GM21529 (cell line): ENCODE measurements around the gene PSMB8.
"Not testable (repeated sequence)": the region's sequence is repeated elsewhere in the genome, so short reads cannot be mapped to it uniquely, and the experiment has no call there.

ENCODE experiments used
- ATAC-seq: cut with Tn5 transposase; IDR thresholded peaks from one replicate; pipeline ENCODE4 v1.9.1; 2021; ENCODE audit not compliant: unreplicated experiment

Gene PSMB8

GRCh38 chr6:32838114-32838958 lies 5.5 kb downstream of the PSMB8 start, which contains the start of gene TAP2:
Gene TAP2 (minus strand): TSS chr6:32838739. CDS start chr6:32838233, 506 bp downstream.
- ATAC-seq = peak; percentile 69

- no peak for ATAC-seq
Measured at GRCh38 chr6:32837651-32838113, 6.2 kb downstream of the PSMB8 start.

- ATAC-seq = no peak
Measured at GRCh38 chr6:32836873-32837272, 7.0 kb downstream of the PSMB8 start.

- ATAC-seq = no peak
Measured at GRCh38 chr6:32835167-32835893, 8.5 kb downstream of the PSMB8 start.

- ATAC-seq = no peak
Measured at GRCh38 chr6:32833664-32834063, 10.2 kb downstream of the PSMB8 start.

DNA sequence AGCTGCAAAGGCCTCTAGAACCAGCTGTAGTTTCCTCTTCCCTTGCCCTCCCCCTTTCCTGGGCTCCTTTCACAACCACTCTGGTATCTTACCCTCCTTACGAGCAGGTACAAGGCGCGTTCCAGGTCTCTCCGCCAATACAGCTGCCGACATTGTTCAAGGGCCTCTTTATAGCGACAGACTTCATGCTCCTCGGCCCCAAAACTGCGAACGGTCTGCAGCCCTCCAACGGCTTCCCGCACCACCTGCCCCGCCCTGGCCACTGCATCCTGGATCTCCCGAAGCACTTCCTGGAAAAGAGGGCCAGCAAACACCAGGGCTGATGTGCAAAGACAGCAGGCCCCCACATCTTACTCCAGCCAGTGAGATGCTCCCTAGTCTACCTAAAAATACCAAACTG lies 11.3 kb downstream of the PSMB8 start:
- no peak for ATAC-seq

DNA sequence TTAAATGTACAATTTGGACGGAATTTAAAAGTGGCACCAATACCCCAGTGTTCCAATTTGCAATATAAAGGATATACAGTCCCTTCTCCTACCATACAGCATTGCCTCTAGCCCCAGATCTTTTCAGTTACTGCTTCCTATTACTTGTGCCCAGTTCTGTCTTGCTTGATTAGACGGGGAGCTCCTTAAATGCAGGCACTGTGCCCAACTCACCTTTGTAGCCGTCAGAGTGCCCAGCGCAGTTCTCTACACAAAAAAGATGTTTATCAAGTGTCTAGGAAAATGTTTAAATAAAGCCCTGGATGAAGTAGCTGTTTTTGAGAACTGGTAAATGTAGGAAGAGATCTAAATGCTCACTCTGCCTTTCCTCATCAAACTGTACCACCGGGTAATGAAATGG lies 12.9 kb downstream of the PSMB8 start:
- ATAC-seq = no peak

DNA sequence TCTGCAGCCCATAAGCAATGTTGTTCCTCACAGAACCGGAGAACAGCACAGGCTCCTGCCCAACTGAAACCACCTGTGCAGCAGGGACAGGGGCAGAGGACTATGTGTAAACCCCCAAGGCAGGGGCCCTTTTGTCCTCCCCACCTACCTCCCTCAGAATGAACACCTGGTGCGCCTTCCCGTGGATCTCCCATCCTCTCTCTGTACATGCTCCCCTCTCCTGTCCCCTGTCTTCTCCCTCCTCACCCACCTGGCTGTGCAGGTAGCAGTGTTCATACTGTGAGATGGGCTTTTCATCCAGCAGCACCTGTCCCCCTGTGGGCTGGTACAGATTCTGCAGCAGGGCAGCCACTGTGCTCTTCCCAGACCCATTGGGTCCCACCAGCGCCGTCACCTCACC lies 13.8 kb downstream of the PSMB8 start:
- ATAC-seq = no peak

DNA sequence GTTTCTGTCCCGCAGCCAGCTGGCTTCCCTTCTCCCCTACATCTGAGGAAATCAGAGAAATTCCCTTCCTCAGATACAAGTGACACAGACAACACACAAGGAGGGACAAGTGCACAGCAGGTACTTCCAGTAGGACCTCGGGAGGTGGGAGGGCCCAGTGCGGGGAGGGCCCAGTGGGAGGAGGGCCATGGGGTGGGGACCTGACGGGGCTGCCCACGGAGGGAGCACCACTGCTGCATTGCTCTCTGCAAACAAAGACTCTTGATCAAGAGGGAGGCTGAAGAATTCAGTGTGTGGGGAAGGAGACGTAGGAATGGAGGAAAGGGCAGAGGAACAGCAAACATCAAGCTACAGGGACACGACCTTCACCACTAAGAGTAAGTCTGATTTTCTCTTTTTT lies 14.4 kb downstream of the PSMB8 start:
- no peak for ATAC-seq

DNA sequence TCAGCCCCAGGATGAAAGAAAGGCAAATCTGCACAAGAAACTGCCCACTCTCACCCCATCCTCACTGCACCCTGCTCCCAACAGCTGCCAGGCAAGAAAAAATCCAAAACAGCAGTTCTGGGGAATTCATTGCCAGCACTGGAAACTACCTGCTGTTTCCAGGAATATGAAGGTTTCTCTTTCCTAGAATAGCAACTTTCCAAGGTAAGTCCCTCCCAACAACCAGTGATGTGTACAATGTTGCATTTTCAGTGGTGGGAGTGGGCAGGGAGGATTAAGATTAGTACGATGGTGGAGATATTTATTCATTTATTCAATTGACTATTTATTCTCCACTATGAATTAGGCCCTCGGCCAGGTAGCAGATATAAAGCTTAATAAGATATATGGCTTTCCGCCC lies 16.8 kb downstream of the PSMB8 start:
- no peak for ATAC-seq

DNA sequence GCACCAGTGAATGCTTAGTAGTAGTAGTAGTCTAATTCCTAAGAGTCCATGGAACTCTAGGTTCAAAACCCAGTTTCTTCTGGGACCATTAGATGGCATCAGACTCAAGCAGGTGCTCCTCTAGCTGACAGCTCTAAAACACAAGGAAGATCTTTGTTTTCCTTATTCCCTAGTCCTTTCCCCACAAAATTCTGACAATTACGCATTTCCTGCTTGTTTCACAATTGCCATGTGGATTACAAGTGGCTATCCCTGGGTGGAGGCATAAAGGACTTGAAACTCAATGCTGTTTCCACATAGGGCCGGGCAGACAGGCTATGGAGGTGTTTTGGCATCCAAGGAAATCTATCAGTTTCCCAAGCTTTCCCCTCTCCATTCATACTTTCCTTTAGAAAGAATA lies 17.9 kb downstream of the PSMB8 start:
- ATAC-seq = no peak

DNA sequence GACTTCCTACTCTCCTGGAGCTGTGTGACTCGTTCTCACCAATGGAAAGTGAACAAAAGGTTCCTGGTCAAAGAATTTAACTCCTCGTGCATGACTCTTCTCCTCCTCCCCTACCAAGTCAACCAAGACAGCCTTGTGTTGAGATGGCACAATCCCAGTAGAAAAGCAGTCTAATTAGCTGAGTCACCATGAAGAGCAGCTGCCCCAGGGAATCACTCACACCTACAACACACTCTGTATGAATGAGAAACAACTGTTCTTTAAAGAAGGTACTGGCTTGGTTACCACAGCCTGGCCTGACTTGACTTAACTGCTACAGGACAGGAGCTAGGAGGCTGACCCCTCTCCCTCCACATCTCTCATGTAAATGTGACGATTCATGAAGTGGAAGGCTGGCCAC lies 24.1 kb downstream of the PSMB8 start:
- ATAC-seq = no peak

- ATAC-seq = no peak
Measured at GRCh38 chr6:32818867-32819266, 25.0 kb downstream of the PSMB8 start.

- ATAC-seq = peak; percentile 52
Measured at GRCh38 chr6:32816746-32817204, 27.1 kb downstream of the PSMB8 start, which contains the start of gene HLA-DOB. Gene HLA-DOB (minus strand): TSS chr6:32817002. CDS start chr6:32816951, 51 bp downstream.

GRCh38 chr6:32815996-32816395 lies 27.9 kb downstream of the PSMB8 start:
- ATAC-seq = peak; percentile 69

DNA sequence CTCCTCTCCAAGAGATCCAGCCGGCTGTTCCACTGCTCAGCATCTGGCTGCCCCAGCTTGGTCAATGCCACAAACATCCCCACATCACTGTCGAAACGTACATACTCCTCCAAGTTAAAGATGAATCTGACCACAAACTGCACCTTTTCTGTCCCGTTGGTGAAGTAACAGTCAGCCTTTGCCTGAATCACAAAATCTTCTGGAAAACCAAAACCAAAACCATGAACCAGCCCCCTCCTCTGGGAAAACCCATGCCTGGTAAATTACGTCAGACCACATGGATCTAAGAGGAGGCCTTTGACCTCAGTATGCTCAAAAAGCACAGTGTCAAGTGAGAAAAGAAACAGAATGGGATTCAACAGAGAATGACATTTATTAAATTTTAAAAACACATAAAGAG lies 28.7 kb downstream of the PSMB8 start:
- ATAC-seq = no peak

- no peak for ATAC-seq
Measured at GRCh38 chr6:32814145-32814544, 29.7 kb downstream of the PSMB8 start.

DNA sequence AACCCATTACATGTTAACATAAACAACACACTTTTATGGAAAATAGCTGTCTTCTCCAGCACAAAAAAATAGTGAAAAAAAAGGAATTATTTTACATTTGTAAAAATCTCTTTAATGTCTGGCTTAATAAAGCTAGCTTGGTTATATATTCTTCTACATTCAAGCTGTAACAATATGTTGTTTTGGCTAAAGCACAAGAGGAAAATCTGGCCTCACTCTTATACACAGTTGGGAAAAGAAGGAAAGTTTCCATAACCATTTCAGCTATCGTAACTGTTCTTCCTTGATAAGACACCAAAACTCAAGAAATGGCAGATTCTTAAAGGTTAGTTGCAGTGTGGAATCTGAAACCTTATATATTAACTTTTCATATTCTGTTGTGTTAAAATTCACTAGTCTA lies 34.7 kb downstream of the PSMB8 start:
- ATAC-seq = no peak

DNA sequence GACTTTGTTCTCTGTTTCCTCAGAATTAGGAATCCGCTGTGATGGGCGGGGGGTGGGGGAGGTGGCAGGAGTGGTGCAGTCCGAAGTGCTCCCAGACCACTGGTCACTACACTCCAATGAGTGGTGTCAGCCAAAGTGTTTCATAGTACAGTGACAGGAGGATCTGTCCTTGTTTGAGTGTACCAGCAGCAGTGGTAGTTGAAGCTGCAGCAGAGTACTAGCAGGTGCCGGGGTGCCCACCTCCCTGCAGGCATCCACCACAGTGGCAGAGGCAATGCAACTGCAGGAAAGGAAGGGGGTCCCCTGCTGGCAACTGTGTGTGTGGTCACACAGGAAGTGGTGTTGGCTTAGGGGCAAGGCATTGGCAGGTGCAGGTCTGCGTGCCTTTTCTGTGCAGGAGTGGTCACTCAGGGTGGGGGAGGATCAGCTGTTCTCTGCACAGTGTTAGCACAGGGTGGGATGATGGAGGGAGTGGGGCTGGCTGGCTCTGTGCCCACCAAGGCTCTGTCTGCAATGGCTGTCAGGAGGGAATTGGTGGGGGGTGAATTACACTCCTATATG lies 36.7 kb downstream of the PSMB8 start:
- ATAC-seq = no peak

- ATAC-seq = not testable (repeated sequence)
Measured at GRCh38 chr6:32805404-32805803, 38.4 kb downstream of the PSMB8 start.

GRCh38 chr6:32803416-32803815 lies 40.4 kb downstream of the PSMB8 start:
- ATAC-seq = no peak

- no peak for ATAC-seq
Measured at GRCh38 chr6:32799740-32800139, 44.1 kb downstream of the PSMB8 start.
